Liver (tissue), 3 donors: ENCODE measurements around the gene CGRRF1.

Experiments
- CTCF ChIP-seq: fragments of 150-350 bp; IDR thresholded peaks from 2 replicates; pipeline ENCODE4 v1.5.1; 2017; ENCODE audit warnings: improper control_type of control experiment, low read depth, low read length; ENCODE audit not compliant: missing input control
- FOXA1 ChIP-seq: IDR thresholded peaks from 2 replicates; pipeline ENCODE4 v1.6.1; 2016; ENCODE audit warnings: antibody characterized with exemption
- GABPA ChIP-seq, 2 donors: IDR thresholded peaks in 1 of 2; conservative IDR thresholded peaks in 1 of 2; 2 replicates each; pipeline ENCODE4 v1.6.1; 2016; ENCODE audit warnings: antibody characterized with exemption in 2 of 2, mild to moderate bottlenecking in 1 of 2, moderate library complexity in 1 of 2
- JUND ChIP-seq, 2 donors: IDR thresholded peaks; 2 replicates each; pipeline ENCODE4 v1.6.1; 2016; ENCODE audit warnings: antibody characterized with exemption in 2 of 2
- RAD21 ChIP-seq, 2 donors: IDR thresholded peaks; 2 replicates each; pipeline ENCODE4 v1.6.1; 2016; ENCODE audit warnings: antibody characterized with exemption in 2 of 2, mild to moderate bottlenecking in 2 of 2
- RXRA ChIP-seq, 2 donors: IDR thresholded peaks; 2 replicates each; pipeline ENCODE4 v1.6.1; 2017 to 2018; ENCODE audit warnings: antibody characterized with exemption in 2 of 2, mild to moderate bottlenecking in 1 of 2
- SP1 ChIP-seq: IDR thresholded peaks from 2 replicates; pipeline ENCODE4 v1.6.1; 2018; ENCODE audit warnings: antibody characterized with exemption, mild to moderate bottlenecking
- TAF1 ChIP-seq: conservative IDR thresholded peaks from 2 replicates; pipeline ENCODE4 v1.6.1; 2016; ENCODE audit warnings: antibody characterized with exemption, mild to moderate bottlenecking
- YY1 ChIP-seq: IDR thresholded peaks from 2 replicates; pipeline ENCODE4 v1.6.1; 2016; ENCODE audit warnings: antibody characterized with exemption, mild to moderate bottlenecking
- ZBTB33 ChIP-seq: IDR thresholded peaks from 2 replicates; pipeline ENCODE4 v1.6.1; 2016; ENCODE audit warnings: antibody characterized with exemption
- TF ChIP-seq, protein P1 (sequence below): IDR thresholded peaks from 2 replicates; pipeline ENCODE4 v1.6.1; 2016; ENCODE audit warnings: antibody characterized with exemption, mild to moderate bottlenecking
- TF ChIP-seq, protein P2 (sequence below): IDR thresholded peaks from 2 replicates; pipeline ENCODE4 v1.6.1; 2016; ENCODE audit warnings: antibody characterized with exemption
- donor health status: healthy.
- donor health status: healthy.

DNA sequence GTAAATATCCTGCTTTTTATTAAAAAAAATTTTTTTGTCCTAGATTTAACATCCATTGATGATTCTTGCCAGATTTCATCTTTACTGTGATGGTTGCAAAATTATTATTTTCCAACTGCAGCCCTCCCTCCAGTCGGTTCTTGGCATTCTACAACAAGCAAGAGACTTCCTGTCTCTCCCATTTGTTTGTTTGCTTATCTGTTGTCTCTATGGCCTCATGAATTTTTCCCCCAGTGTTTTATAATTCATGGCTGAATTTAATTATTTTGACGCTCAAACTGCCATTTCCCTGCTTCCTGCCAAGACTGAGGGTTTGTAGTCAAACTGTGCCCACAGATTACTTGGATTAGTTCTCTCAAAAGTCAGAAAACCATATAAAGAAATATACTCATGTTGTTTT lies 25.9 kb downstream of the CGRRF1 start:
- TF ChIP-seq JUND (IDR thresholded peaks at IDR 0.05) = no peak
- no peak for TF ChIP-seq YY1
- TF ChIP-seq CTCF = no peak
- no peak for TF ChIP-seq TAF1
- no peak for TF ChIP-seq ZBTB33
- TF ChIP-seq, protein P1, sequence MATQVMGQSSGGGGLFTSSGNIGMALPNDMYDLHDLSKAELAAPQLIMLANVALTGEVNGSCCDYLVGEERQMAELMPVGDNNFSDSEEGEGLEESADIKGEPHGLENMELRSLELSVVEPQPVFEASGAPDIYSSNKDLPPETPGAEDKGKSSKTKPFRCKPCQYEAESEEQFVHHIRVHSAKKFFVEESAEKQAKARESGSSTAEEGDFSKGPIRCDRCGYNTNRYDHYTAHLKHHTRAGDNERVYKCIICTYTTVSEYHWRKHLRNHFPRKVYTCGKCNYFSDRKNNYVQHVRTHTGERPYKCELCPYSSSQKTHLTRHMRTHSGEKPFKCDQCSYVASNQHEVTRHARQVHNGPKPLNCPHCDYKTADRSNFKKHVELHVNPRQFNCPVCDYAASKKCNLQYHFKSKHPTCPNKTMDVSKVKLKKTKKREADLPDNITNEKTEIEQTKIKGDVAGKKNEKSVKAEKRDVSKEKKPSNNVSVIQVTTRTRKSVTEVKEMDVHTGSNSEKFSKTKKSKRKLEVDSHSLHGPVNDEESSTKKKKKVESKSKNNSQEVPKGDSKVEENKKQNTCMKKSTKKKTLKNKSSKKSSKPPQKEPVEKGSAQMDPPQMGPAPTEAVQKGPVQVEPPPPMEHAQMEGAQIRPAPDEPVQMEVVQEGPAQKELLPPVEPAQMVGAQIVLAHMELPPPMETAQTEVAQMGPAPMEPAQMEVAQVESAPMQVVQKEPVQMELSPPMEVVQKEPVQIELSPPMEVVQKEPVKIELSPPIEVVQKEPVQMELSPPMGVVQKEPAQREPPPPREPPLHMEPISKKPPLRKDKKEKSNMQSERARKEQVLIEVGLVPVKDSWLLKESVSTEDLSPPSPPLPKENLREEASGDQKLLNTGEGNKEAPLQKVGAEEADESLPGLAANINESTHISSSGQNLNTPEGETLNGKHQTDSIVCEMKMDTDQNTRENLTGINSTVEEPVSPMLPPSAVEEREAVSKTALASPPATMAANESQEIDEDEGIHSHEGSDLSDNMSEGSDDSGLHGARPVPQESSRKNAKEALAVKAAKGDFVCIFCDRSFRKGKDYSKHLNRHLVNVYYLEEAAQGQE = no peak
- no peak for TF ChIP-seq FOXA1
- TF ChIP-seq GABPA (IDR thresholded peaks at IDR 0.05 in 1 of 2, conservative IDR thresholded peaks at IDR 0.05 in 1 of 2) = no peak
- TF ChIP-seq SP1 = no peak
- TF ChIP-seq, protein P2, sequence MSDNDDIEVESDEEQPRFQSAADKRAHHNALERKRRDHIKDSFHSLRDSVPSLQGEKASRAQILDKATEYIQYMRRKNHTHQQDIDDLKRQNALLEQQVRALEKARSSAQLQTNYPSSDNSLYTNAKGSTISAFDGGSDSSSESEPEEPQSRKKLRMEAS = no peak
- no peak for TF ChIP-seq RAD21 (IDR thresholded peaks at IDR 0.05)
- no peak for TF ChIP-seq RXRA (IDR thresholded peaks at IDR 0.05)
